Natural killer cell (primary cell): ENCODE measurements around the gene TF. TPM values are rescaled to one million over a fixed set of nuclear protein-coding genes. Genes with fewer than 3 reads are reported as not detected.

Experiments
- ATAC-seq, 3 donors: fragments of 150-1000 bp in 2 of 3; fragments of 200-7000 bp in 1 of 3; cut with Tn5 transposase; 1 replicate in 1 of 3; 2 replicates in 2 of 3; pipeline ENCODE4 v1.10.0; 2021; ENCODE audit warnings: mild to moderate bottlenecking in 2 of 3, moderate library complexity in 2 of 3
- DNase-seq, 2 donors: peaks; one replicate each; pipeline versions ENCODE4 v3.0.0 to v3.0.0-alpha.2; 2013 to 2021; ENCODE audit warnings: mixed read lengths in 1 of 2
- H3K27ac ChIP-seq: one replicate; pipeline ENCODE4 v1.5.1; 2013; ENCODE audit warnings: mild to moderate bottlenecking, low read length
- H3K27me3 ChIP-seq: one replicate; pipeline ENCODE4 v1.6.1; 2013; ENCODE audit warnings: low read length; ENCODE audit not compliant: control insufficient read depth, insufficient read depth
- H3K36me3 ChIP-seq: one replicate; pipeline ENCODE4 v1.6.1; 2013; ENCODE audit warnings: low read length; ENCODE audit not compliant: control insufficient read depth, insufficient read depth
- H3K4me1 ChIP-seq: one replicate; pipeline ENCODE4 v1.6.1; 2013; ENCODE audit warnings: low read length; ENCODE audit not compliant: control insufficient read depth, insufficient read depth
- H3K4me3 ChIP-seq: one replicate; pipeline ENCODE4 v1.5.1; 2013; ENCODE audit warnings: low read length
- H3K9me3 ChIP-seq: one replicate; pipeline ENCODE4 v1.6.1; 2013; ENCODE audit warnings: low read length; ENCODE audit not compliant: control insufficient read depth, insufficient read depth
- H3K27ac Mint-ChIP-seq, 2 donors: one replicate each; pipeline ENCODE4 v1.8.0; 2022; ENCODE audit warnings: mild to moderate bottlenecking in 2 of 2, mixed read lengths in 2 of 2, moderate library complexity in 1 of 2
- H3K27me3 Mint-ChIP-seq, 2 donors: one replicate each; pipeline ENCODE4 v1.8.0; 2022; ENCODE audit warnings: low read depth in 2 of 2, mixed read lengths in 2 of 2
- H3K36me3 Mint-ChIP-seq: one replicate; pipeline ENCODE4 v1.8.0; 2022; ENCODE audit warnings: mixed read lengths
- H3K4me1 Mint-ChIP-seq, 2 donors: one replicate each; pipeline ENCODE4 v1.8.0; 2022; ENCODE audit warnings: mixed read lengths in 2 of 2
- H3K4me3 Mint-ChIP-seq: one replicate; pipeline ENCODE4 v1.8.0; 2022; ENCODE audit warnings: mild to moderate bottlenecking, moderate library complexity, mixed read lengths
- H3K9me3 Mint-ChIP-seq, 2 donors: one replicate each; pipeline ENCODE4 v1.8.0; 2022; ENCODE audit warnings: mixed read lengths in 2 of 2
- CTCF ChIP-seq: fragments of 200-600 bp; IDR thresholded peaks from one replicate; pipeline ENCODE4 v1.8.0; 2022; ENCODE audit warnings: antibody characterized with exemption
- WGBS: methylation state at CpG from one replicate; pipeline ENCODE4 v1.1.7; 2013; ENCODE audit warnings: missing lambda C conversion rate; ENCODE audit not compliant: insufficient coverage; 5-methylcytosine and 5-hydroxymethylcytosine counted together
- intact Hi-C: fragments of 100-400 bp; cut with micrococcal nuclease; formaldehyde crosslinking; loops from one replicate; pipeline ENCODE4 v1.14.2; 2022
- total RNA-seq, 4 donors: library from RNA; stranded (reverse); fragments of 120-200 nt in 1 of 4; gene quantifications; one replicate each; pipeline versions ENCODE4 v1.2.3 to v1.2.4, GENCODE V29; 2013 to 2022

TF gene
- total RNA-seq, 3 donors from 2014 or later (not counting 1 experiment from before 2014, with no cell fraction given), result 2.8 to 4.3 (median 3.2) TPM

GRCh38 chr3:133825969-133826727 lies 80.0 kb downstream of the TF start:
- Histone ChIP-seq H3K36me3 (peaks cover 29% of the 10 kb centered on the region), H3K27ac (no peak overlapping the region), H3K4me1 (no peaks in the 10 kb centered on the region), H3K27me3 (no peaks in the 10 kb centered on the region), H3K9me3 (no peaks in the 10 kb centered on the region), H3K4me3 (no peak overlapping the region)
- TF ChIP-seq CTCF, result no peak
- no peaks in the 10 kb centered on the region for H3K9me3 Mint-ChIP-seq
- no peaks in the 10 kb centered on the region for H3K27me3 Mint-ChIP-seq
- DNase-seq, result no peak
- no peaks in the 10 kb centered on the region for H3K4me1 Mint-ChIP-seq
- intact Hi-C loops, result no loop called here
- H3K27ac Mint-ChIP-seq, result no peak overlapping the region
- 89% methylated on average over 10 of the region's 12 CpGs for WGBS
- H3K4me3 Mint-ChIP-seq, result no peak overlapping the region
- H3K36me3 Mint-ChIP-seq, result no peaks in the 10 kb centered on the region
- ATAC-seq, result no peak

- Mint-ChIP-seq H3K4me3 (no peak overlapping the region), H3K27ac (no peak overlapping the region), H3K4me1 (no peaks in the 10 kb centered on the region), H3K9me3 (no peaks in the 10 kb centered on the region), H3K36me3 (no peaks in the 10 kb centered on the region), H3K27me3 (no peaks in the 10 kb centered on the region)
- Histone ChIP-seq H3K27me3 (no peaks in the 10 kb centered on the region), H3K36me3 (peaks cover 19% of the 10 kb centered on the region), H3K27ac (no peak overlapping the region), H3K4me1 (no peaks in the 10 kb centered on the region), H3K9me3 (no peaks in the 10 kb centered on the region), H3K4me3 (no peak overlapping the region)
- no peak for TF ChIP-seq CTCF
- ATAC-seq, result no peak
- intact Hi-C loops, result no loop called here
- DNase-seq, result no peak
- WGBS, result 88% methylated on average over 1 of the region's 1 CpG
These were observed 80.9 kb downstream of the TF start for GRCh38 chr3:133827136-133827535.

GRCh38 chr3:133827684-133828083 lies 81.5 kb downstream of the TF start:
- intact Hi-C loops, result no loop called here
- no peaks in the 10 kb centered on the region for H3K4me1 Mint-ChIP-seq
- 85% methylated on average over 3 of the region's 4 CpGs for WGBS
- no peak overlapping the region for H3K4me3 Mint-ChIP-seq
- TF ChIP-seq CTCF, result no peak
- Histone ChIP-seq H3K36me3 (peaks cover 14% of the 10 kb centered on the region), H3K27ac (no peak overlapping the region), H3K9me3 (no peaks in the 10 kb centered on the region), H3K27me3 (no peaks in the 10 kb centered on the region), H3K4me3 (no peak overlapping the region), H3K4me1 (no peaks in the 10 kb centered on the region)
- H3K27me3 Mint-ChIP-seq, result no peaks in the 10 kb centered on the region
- H3K27ac Mint-ChIP-seq, result no peak overlapping the region
- no peaks in the 10 kb centered on the region for H3K9me3 Mint-ChIP-seq
- DNase-seq (no peak), ATAC-seq (no peak)
- no peaks in the 10 kb centered on the region for H3K36me3 Mint-ChIP-seq
